ENCODE data around the gene RNF212.
"Not testable (repeated sequence)": the region's sequence is repeated elsewhere in the genome, so short reads cannot be mapped to it uniquely, and the experiment has no call there.

The RNF212 gene

DNA sequence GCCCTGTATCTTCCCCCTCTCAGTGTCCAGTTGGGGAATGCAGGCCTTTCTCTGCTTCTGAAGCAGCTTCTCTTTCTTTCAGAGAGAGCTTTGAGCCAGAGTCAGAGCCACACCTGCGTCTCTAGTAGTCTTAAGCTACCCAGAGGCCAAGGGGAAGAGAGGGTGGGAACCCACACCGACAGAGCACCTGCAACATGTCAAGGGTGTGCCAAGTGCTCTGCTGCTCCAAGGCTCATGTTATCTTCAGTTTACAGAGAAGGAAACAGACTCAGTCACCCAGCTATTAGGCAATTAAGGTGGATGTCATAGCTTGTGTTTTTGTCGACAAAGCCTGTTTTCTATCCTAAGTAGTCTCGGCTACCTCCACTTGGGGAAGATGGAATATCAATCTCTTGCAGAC is 22.7 kb upstream of the RNF212 start:
- Histone ChIP-seq H3K27me3 (ENCODE audit: insufficient read depth, poor library complexity, severe bottlenecking) (no peaks in the 10 kb centered on the region), H3K4me3 (replicated peaks; ENCODE audit: insufficient read depth, low read length) (no peak overlapping the region), H3K27ac (replicated peaks) (no peak overlapping the region)
- TF ChIP-seq GABPA (IDR thresholded peaks at IDR 0.05; ENCODE audit: low read depth) (no peak), CTCF (IDR thresholded peaks at IDR 0.05; ENCODE audit: insufficient read depth, low read length) (no peak), SPI1 (IDR thresholded peaks at IDR 0.05; ENCODE audit: borderline replicate concordance, low read depth) (no peak)
- peak; percentile 41 to 54 for DNase-seq (ENCODE audit: low read depth in 1 of 2, low spot score in 1 of 2)

- TF ChIP-seq POLR2AphosphoS5 (IDR thresholded peaks at IDR 0.05; ENCODE audit: low read depth): no peak
- peak; percentile 62 for TF ChIP-seq REST (IDR thresholded peaks at IDR 0.05; ENCODE audit: insufficient replicate concordance, low read depth)
- no peak for DNase-seq (ENCODE audit: low read depth in 1 of 2, low spot score in 1 of 2)
- no peak overlapping the region for H3K27ac ChIP-seq (replicated peaks)
- no peaks in the 10 kb centered on the region for H3K27me3 ChIP-seq (ENCODE audit: insufficient read depth, poor library complexity, severe bottlenecking)
- no peak overlapping the region for H3K4me3 ChIP-seq (replicated peaks; ENCODE audit: insufficient read depth, low read length)
Measured at GRCh38 chr4:1133033-1133432, 19.7 kb upstream of the RNF212 start.

- no peak overlapping the region for H3K27ac ChIP-seq (replicated peaks)
- peak; percentile 44 to 76 for DNase-seq (ENCODE audit: low read depth in 1 of 2, low spot score in 1 of 2)
- H3K4me3 ChIP-seq (replicated peaks; ENCODE audit: insufficient read depth, low read length): no peak overlapping the region
- no peaks in the 10 kb centered on the region for H3K27me3 ChIP-seq (ENCODE audit: insufficient read depth, poor library complexity, severe bottlenecking)
- TF ChIP-seq REST (IDR thresholded peaks at IDR 0.05; ENCODE audit: insufficient replicate concordance, low read depth) (no peak), CTCF (IDR thresholded peaks at IDR 0.05; ENCODE audit: insufficient read depth, low read length) (peak; percentile 100)
Measured at GRCh38 chr4:1130316-1131186, 17.2 kb upstream of the RNF212 start.

DNA sequence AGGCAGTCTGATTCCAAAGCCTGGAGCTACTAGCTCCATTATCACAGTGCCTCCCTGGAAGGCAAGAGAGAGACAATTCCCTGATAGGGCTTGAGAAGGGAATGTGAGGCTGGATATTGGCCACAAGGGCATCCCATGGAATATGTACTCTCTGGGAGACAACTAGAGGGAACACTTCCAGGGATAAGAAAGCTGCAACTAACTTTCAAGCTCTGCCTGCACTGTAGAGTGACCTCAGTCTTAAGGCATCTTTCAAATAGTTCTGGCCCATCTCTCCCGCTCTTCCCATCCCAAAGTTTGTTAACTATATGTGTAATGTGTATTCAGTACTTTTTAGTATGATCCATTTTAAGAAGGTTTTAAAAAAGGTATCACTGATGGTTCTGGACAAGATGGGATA is 13.1 kb upstream of the RNF212 start:
- H3K27me3 ChIP-seq (ENCODE audit: insufficient read depth, poor library complexity, severe bottlenecking): peaks cover 6% of the 10 kb centered on the region
- no peak for DNase-seq (ENCODE audit: low read depth in 1 of 2, low spot score in 1 of 2)
- TF ChIP-seq POLR2AphosphoS5 (IDR thresholded peaks at IDR 0.05; ENCODE audit: low read depth) (no peak), GABPA (IDR thresholded peaks at IDR 0.05; ENCODE audit: low read depth) (no peak), CTCF (IDR thresholded peaks at IDR 0.05; ENCODE audit: insufficient read depth, low read length) (no peak), SPI1 (IDR thresholded peaks at IDR 0.05; ENCODE audit: borderline replicate concordance, low read depth) (no peak), REST (IDR thresholded peaks at IDR 0.05; ENCODE audit: insufficient replicate concordance, low read depth) (no peak)

GRCh38 chr4:1125466-1125865 is 12.1 kb upstream of the RNF212 start:
- H3K27me3 ChIP-seq (ENCODE audit: insufficient read depth, poor library complexity, severe bottlenecking): peaks cover 10% of the 10 kb centered on the region
- not testable (repeated sequence) for H3K27ac ChIP-seq (replicated peaks); H3K4me3 ChIP-seq (replicated peaks; ENCODE audit: insufficient read depth, low read length); DNase-seq (ENCODE audit: low read depth in 1 of 2, low spot score in 1 of 2)

More for the DNA sequence above, 13.1 kb upstream of the RNF212 start:
- Histone ChIP-seq H3K4me3 (replicated peaks; ENCODE audit: insufficient read depth, low read length) (no peak overlapping the region), H3K27ac (replicated peaks) (no peak overlapping the region)

Data from HL-60 (cell line).